ENCODE data around the gene DDAH1. TPM values are rescaled to one million over a fixed set of nuclear protein-coding genes. Genes with fewer than 3 reads are reported as not detected.
A peak's percentile ranks its signal among the peaks of the same experiment; 100 is the strongest.

Gene DDAH1
- total and polyA plus RNA-seq, 2 experiments from 2014 or later = 29.4 to 41.7 TPM

GRCh38 chr1:85417017-85417416 lies 47.9 kb downstream of the DDAH1 start:
- H3K27me3 Mint-ChIP-seq (ENCODE audit: insufficient read depth, low read depth, poor library complexity) = peaks cover 4% of the 10 kb centered on the region
- H3K4me2 ChIP-seq = no peak overlapping the region
- no peaks in the 10 kb centered on the region for H3K27me3 ChIP-seq (ENCODE audit: insufficient read depth)
- no peak overlapping the region for H3K27ac ChIP-seq (ENCODE audit: low read depth)
- H3K4me3 Mint-ChIP-seq = no peak overlapping the region
- ATAC-seq (peak; percentile 98), DNase-seq (ENCODE audit: low spot score) (peak; percentile 48)
- H3K36me3 ChIP-seq (ENCODE audit: insufficient read depth) = no peaks in the 10 kb centered on the region
- peaks cover 6% of the 10 kb centered on the region; the same call in 1 of the 2 replicates for H3K9me2 ChIP-seq (ENCODE audit: insufficient read depth)
- 0 out of 2 replicates have a peak, but pooled peaks cover 5% of the 10 kb centered on the region for H3K4me1 ChIP-seq (ENCODE audit: insufficient read depth)
- peaks cover 19% of the 10 kb centered on the region; the same call in 2 of the 3 replicates for H3K36me3 Mint-ChIP-seq (ENCODE audit: low read depth)
- H2AFZ ChIP-seq = no peak overlapping the region
- no peaks in the 10 kb centered on the region; the same call in 1 of the 2 replicates for H3K79me2 ChIP-seq (replicated peaks; ENCODE audit: insufficient read depth)
- TF ChIP-seq CTCF (conservative IDR thresholded peaks at IDR 0.05; ENCODE audit: low read depth in 2 of 2) = peak in 1 of 2 experiments; percentile 60; a peak in 2 of 4 replicates
- TF ChIP-seq REST (IDR thresholded peaks at IDR 0.05; ENCODE audit: unreplicated experiment) = no peak
- TF ChIP-seq EZH2 (IDR thresholded peaks at IDR 0.05; ENCODE audit: low read depth, unreplicated experiment) = no peak
- TF ChIP-seq EZH2phosphoT487 (IDR thresholded peaks at IDR 0.05; ENCODE audit: unreplicated experiment) = no peak
- TF ChIP-seq STAT1 (IDR thresholded peaks at IDR 0.05; ENCODE audit: unreplicated experiment) = no peak
- no peak for TF ChIP-seq POLR2AphosphoS5 (IDR thresholded peaks at IDR 0.05; ENCODE audit: low read depth)
- TF ChIP-seq ETS1 (IDR thresholded peaks at IDR 0.05) = no peak
- TF ChIP-seq ZNF462 (CRISPR knock-in tag; IDR thresholded peaks at IDR 0.05) = no peak
- TF ChIP-seq NANOG (IDR thresholded peaks at IDR 0.05; ENCODE audit: borderline replicate concordance) = no peak
- H3K4me1 Mint-ChIP-seq = peaks cover 14% of the 10 kb centered on the region
- H3K4me3 ChIP-seq = no peak overlapping the region
- no peaks in the 10 kb centered on the region for H3F3A ChIP-seq (replicated peaks; ENCODE audit: low read depth)
- no peak overlapping the region for H3K27ac Mint-ChIP-seq
- H4K20me1 ChIP-seq (replicated peaks; ENCODE audit: insufficient read depth) = no peaks in the 10 kb centered on the region
- H3K9me3 Mint-ChIP-seq = peaks cover 26% of the 10 kb centered on the region

Measured in GM23338 (cell line).